Activated CD4-positive, alpha-beta T cell treated with anti-CD3 and anti-CD28 coated beads, Interleukin-2, amount 50 U/mL, for 16 hours (primary cell): Measurements from ENCODE around the gene BMP7.
"Not testable (repeated sequence)": the region's sequence is repeated elsewhere in the genome, so short reads cannot be mapped to it uniquely, and the experiment has no call there.

Experiments used
- DNase-seq: peaks from one replicate; pipeline ENCODE4 v3.0.0-alpha.2; 2020

BMP7 gene

DNA sequence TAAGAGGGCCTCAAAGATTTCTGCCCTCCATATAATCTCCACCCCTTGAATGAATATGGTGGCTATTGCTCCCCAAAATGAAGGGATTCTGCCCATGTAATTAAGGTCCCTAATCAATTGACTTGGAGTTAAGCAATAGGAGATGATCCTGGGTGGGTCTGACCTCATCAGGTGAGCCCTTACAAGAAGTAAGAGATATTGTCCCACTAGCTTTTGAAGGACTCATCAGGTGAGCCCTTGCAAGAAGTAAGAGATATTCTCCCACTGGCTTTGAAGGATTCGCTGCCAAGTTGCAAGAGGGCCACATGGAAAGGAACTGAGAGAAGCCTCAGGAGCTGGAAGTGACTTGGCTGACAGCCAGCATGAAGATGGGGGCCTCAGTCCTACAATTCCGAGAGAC is 103.4 kb downstream of the BMP7 start:
- DNase-seq, result no peak

DNA sequence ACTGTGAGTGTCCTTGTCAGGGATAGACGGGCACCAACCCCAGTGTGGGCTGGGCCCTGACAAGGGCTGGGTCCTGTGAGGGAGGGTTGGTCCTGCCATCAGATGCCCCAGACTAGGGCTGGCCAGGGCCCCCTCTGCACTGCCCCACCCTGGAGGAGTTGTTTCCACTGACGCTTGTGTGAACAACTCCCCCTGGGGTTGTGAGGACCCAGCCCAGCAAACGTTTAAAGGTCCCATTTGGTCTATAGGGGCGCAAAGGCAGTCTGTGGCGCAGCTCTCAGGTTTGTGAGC is 104.1 kb downstream of the BMP7 start:
- DNase-seq, result no peak

DNA sequence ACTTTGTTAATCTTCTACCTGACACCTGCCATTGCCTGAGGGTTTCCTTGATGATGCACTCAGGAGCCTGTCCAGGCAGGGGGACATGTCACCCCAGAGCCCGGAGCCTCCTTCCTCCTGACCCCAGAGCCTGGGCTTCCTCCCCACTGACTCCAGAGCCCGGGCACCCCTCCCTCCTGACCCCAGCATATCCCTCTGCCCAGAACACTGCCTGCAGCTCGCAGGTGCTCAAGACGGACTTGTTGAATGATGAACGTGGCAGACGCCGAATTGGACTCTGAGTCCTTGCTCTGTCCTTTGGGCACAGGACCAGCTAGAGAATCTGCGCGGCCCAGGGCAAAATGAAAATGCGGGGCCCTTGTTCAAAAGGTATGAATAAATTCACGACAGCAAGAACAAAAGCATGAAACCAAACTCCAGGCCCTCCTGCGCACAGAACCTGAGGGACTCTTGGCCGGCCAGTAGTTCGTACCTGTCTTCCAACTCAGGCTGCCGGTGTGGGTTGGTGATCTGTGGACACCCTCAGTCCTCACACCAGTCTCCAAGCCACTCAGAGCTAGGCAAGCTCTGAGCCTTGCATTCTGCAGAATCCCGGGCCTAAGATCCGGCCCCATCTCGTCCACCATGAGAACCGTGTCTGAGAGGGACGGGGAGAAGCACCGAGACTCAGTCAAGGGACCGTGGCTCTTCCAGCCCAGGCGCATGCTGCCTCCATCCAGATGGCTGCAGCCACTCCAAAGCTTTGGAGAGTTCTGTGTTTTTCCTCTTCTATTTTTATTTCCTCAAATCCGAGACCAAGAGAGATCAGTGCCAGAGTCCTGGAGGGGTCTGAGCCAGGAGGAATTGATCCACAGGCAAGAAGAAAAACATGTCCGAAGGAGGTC is 104.7 kb downstream of the BMP7 start:
- no peak for DNase-seq

DNA sequence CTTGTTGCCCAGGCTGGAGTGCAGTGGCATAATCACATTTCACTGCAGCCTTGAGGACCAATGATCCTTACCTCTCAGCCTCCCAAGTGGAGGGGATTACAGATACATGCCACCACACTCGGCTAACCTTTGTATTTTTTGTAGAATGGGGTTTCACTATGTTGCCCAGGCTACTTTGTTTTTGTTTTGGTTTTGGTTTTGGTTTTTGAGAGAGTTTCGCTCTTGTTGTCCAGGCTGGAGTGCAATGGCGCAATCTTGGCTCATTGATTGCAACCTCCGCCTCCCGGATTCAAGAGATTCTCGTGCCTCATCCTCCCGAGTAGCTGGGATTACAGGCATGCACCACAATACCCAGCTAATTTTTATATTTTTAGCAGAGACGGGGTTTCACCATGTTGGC is 105.5 kb downstream of the BMP7 start:
- DNase-seq, result no peak

DNA sequence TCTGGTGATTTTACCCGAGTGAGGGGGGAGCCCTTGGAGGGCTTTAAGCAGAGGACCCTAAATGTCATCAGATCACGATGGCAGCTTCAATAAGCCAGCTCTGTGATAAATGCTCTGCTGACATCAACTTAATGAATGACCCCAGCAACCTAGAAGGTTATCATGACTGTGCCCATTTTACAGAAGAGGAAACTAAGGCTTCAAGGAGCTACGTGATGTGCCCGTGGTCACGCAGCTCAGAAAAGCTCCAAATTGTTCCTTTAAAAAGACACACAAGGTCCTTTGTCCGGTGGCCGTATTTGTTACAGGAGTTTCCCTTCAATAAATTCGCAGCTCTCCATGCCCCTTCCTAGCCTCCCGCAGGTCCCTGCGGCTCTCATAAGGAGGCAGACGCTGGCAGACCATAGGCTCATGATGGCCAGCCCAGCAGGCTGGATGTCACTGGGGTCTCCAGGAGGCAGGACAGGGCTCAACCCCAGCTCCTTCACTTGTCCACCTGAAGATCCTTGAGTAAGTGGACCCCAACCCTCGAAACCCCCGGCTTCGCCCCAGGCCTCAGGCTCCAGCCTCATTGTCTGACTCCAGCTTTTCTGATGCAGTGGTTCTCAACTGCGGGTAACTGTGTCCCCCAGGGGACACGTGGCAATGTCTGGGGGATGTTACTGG is 106.4 kb downstream of the BMP7 start:
- no peak for DNase-seq

DNA sequence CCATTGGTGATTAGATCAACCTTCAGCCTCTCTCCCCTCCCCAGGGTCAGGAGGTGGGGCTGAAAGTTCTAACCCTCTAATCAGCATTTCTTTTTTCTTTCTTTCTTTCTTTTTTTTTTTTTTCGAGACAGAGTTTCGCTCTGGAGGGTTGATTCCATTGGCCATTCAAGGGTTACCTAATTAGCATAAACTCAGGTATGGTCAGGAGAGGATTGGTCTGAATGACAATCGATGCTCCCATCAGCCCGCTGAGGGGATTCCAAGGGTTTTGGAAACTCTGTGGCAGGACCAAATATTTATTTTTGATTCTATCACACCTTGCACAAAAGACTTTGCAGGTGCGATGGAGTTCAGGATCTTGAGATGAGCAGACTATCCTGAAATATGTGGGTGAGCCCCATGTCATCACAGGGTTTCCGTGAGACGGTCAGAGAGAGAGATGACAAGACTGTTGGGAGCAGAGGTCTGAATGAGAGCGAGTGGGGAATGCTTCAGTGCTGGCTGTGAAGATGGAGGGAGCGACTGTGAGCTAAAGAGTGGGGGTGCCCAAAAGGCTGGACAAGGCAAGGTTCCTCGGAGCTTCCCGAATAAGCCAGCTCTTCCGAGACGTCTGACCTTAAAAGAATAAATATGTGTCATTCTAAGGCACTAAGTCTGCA is 107.1 kb downstream of the BMP7 start:
- DNase-seq, result no peak

DNA sequence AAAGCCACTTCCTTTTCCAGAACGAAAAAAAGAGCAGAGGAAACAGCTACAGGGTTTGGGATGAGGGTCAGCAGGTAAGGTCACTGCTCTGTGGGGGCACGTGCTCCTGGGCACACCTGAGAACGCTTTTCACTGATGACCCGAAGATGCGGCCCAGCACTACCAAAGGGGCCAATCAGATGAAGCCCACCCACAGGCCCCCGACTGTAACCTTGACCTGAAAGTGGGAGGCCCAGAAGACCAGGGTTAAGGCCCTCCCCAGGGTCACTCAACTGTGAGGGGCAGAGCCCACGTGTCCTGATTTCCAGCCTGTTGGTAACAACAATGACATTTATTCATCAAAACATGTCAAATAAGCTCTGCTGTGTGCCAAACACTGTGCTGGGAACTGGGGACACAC is 108.0 kb downstream of the BMP7 start:
- no peak for DNase-seq

DNA sequence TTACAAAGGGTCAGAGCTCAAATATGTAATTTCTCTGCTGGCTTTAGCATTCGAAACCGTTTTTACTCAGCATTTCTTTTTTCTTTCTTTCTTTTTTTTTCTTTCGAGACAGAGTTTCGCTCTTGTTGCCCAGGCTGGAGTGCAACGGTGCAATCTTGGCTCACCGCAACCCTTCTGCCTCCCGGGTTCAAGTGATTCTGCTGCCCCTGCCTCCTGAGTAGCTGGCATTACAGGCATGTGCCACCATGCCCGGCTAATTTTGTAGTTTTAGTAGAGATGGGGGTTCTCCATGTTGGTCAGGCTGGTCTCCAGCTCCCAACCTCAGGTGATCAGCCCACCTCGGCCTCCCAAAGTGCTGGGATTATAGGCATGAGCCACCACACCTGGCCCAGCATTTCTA is 108.7 kb downstream of the BMP7 start:
- DNase-seq, result not testable (repeated sequence)

DNA sequence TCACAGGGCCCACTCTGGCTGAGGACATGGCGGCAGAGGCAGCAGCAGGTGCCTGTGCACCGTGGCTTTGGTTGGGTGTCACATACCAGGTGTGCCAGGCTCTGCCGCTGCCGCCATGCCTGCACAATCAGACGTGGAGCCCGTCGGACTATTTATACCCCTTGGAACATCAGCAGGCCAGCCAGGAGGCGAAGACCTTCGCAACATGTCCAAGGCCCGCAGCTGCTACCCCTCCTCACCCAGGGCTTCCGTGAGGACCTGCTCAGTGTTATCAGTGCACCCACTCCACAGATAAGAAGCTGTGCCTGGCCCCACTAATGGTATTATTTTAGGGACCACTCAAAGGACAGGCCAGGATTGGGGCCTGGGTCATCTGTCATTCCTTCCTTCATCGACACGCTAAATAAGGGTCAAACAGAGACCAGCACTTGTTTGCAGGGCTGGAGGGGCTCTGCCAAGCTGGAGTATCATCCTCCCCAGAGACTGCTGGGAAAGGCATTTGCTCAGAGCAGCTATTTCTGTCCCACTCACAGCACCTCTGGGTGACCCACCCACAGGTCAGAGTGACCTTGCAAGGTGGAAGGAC is 109.2 kb downstream of the BMP7 start:
- no peak for DNase-seq

DNA sequence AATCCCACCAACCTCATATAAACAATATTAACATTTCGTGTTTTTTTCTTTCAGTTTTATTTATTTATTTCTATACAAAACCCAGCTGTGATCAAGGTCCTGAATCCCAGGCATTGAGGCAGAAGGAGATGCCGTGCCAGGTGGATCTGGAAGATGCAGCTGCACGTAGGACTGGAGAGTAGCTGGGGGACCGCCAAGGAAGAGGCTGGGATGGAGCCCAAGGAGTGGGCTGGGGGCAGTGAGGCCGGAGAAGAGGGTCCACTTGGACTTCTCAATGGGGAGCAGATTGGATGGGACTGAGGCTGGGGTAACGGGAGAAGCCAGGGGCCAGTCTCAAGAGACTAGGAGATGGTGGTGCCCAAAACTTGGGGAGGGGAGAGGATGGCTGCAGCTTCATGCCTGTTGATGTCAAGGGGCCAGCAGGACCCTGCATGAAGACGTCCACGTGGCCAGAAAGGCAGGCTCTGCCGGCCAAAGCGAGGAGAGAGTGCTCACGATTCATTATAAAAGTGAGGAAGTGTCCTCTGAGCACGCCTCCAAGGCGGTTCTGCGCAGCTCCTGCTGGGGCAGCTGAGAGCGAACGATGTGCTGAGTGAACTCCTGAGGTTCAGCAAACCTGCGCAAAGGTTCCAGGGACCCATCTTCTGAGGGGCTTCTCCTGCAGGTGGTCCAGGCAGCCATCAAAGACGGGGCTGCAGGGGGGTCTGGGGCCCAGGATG is 110.3 kb downstream of the BMP7 start:
- no peak for DNase-seq

DNA sequence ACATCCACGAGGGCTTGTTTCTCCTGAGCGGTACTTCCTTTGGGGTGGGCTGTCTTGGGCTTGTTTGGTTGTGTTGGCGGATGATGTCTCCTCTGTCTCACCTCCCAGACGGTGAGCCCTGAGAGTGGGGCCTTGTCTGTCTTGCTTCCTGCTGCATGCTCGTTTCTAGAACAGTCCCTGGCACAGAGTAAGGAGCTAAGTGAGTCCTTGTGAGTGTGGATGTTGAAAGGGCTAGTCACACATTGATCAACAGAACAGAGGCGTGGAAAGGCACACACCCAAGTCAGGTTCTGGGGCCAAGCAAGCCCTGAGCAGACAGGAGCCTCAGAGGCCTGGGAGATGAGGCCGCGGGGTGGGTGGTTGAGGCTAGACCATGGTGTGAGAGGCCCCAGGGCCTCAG is 111.0 kb downstream of the BMP7 start:
- no peak for DNase-seq

DNA sequence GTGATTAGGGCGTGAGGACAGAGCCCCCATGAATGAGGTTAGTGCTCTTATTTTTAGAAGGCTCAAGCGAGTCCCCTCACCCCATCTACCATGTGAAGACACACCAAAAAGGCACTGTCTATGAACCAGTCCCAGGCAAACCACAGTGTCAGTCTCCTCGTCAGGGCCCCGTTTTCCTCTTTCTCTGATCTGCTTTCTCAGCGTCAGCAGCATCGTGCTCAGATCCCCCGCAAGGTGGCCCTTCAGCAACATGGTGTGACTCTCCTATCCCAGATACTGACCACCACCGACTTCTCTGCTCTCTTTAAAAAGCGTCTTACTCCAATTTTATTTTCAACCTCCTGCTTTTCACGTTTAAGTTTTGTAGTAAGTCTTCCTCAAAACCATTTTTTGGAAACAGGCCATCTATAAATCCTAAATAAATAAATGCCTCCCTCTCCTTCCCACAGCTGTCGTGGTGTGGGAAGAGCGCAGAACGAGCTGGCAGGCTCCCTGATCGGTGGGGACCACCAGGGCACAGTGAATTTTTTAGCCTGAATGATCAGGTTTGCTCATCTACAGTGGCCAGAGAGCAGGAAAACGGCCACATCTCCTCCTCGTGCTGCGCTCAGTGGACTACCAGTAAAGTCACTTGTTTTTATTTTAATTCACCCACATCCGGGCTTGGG is 113.1 kb downstream of the BMP7 start:
- no peak for DNase-seq

DNA sequence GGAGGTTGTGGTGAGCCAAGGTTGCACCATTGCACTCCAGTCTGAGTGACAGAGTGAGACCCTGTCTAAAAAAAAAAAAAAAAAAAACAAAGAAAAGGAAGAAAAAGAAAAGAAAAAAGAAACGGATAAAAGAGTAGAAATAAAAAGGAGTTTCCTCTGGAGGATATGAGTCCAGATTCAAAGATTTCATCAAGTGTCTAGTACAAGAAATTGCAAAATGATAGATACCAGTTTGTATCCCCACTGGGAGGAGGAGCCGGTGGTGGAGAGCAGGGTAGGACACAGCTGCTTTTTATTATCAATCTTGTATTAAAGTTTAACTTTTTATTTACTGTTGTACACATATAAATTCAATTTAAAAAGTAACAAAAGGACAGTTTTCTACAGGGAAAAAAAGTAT is 113.9 kb downstream of the BMP7 start:
- DNase-seq, result no peak

DNA sequence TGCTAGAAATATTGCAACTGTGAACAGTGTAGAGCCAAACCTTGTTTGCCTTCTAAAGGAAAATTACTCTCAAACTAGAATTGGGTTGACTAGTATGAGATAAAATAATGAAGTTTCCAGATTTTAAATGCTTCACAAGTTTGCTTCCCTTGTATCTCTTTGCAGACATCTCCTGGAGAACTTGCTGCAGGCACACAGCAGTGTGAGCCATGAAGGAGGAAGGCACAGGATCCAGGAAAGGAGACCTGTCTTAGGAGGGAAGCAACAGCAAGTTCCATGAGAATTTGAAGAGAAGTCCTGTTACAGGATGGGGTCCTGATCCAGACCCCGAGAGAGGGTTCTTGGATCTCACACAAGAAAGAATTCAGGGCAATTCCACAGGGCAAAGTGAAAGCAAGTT is 115.9 kb downstream of the BMP7 start:
- no peak for DNase-seq

DNA sequence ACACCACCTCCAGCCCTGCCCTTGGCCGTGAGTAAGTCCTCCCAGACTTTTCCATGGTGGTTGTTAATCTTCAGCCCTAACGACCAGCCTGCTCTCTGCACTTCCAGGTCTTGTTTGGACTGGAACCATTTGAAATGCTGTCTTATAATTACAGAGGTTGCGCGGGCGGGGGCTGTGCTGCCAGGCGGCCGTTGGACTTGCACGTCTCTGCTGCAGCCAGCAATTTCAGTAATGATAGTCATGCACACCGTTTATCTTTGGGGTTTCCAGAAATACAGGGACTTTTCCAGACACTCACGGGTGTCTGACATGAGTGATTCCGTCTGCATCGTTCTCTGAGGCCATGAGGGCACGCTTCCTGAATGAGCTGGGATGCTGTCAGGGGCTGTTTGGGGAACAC is 118.2 kb downstream of the BMP7 start:
- DNase-seq, result no peak

DNA sequence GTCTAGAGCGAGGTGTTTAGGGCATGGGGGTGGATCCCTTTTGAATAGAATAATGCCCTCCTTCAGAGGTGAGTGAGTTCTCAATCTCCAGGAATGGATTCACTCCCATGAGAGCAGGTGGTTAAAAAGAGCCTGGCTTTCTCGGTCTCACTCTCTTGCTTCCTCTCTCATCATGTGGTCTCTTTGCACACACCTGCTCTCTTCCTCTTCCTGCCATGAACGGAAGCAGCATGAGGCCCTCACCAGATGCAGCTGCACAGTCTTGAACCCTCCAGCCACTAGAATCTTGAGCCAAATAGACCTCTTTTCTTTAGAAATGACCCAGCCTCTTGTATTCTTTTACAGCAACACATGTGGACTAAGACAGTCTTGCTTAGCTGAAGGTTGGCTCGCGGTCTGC is 119.3 kb downstream of the BMP7 start:
- no peak for DNase-seq

DNA sequence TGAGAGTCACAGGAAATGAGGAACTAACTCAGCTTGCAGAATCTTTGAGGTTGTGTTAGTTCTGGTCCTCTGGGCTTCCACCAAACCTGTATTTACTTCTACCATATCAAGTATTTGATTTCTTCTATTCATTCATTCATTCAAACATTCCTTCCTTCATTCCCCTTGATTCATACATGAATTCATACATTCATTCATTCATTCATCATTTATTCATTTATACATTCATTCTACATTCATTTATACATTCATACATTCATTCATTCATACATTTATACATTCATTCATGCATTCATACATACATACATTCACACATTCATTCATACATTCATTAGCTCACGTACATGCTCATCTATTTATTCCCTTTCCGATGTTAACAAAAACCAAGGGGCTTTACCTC is 120.3 kb downstream of the BMP7 start:
- DNase-seq, result no peak

DNA sequence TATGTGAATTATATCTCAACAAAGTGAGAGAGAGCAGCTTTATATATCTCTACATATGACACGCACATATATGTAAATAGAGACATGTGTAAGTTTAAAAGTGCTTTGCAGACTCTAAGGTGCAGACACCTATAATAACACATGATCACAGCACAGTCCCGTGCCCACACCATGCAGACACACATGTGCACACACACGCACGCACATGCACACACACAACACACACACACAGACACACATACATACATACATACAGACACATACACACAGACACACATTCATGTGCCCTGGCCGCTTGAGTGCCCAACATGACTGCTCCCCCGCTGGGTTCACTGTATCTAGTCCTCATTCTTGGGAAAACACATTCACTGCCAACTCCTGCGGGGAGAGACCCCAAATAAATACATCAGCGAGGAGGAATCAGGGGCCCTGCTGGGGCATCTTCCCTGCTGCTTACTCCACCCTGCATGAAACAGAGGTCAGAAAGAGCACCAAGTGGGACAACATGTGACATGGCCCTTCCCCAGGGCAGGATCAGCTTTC is 121.3 kb downstream of the BMP7 start:
- no peak for DNase-seq

DNA sequence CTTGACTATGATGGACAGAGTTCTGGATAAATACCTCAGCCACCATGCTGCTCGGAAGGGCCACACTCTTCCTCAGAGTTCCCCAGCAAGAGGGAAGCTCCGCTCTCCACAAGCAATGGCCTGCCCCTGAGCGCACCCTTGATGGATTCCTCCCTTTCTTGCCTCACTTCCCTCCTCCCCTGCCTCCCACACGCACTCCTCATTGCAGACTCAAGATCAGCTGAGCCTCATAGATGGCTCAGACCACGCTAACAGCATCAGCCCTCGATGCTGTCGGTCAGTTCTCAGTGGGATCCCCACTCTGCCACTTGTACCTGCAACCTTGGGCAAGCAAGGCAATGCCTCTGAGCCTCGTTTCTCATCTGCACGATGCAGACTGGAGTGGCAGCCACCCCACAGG is 123.3 kb downstream of the BMP7 start:
- no peak for DNase-seq

DNA sequence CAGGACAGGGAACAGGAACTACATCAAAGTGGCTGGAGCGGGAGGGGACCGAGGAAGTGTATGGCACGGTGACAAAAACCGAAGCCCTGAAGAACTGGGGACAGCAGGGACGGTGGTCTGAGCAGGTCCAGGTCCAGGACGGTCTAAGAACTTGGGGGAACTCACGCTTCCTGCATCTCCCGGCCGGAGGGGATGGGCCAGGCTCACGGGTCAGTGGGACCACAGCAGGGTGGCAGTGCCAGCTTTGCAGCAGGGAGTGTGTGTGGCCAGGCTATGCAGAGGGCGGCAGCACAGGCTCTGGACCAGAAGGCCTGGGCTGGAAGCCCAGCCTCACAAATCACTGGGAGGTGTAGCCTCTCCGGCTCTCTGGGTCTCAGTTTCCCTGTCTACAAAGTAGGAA is 123.8 kb downstream of the BMP7 start:
- DNase-seq, result no peak

DNA sequence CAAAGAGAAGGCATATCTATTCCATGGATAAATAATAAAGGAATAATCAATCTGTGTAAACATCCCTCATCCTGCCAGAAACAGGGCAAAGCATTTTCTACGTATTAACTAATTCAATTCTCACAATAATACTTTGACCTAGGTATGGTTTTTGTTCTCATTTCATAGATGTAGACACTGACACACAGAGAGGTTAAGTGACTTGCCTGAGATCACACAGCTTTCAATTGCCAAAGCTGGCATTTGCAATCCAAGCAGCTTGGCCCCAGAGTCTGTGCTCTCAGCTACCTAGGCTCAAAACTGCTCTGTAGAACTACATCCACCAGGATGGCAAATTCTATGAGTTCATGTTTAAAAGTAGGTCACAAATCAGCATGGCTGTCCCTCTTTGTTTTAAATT is 124.9 kb downstream of the BMP7 start:
- no peak for DNase-seq

DNA sequence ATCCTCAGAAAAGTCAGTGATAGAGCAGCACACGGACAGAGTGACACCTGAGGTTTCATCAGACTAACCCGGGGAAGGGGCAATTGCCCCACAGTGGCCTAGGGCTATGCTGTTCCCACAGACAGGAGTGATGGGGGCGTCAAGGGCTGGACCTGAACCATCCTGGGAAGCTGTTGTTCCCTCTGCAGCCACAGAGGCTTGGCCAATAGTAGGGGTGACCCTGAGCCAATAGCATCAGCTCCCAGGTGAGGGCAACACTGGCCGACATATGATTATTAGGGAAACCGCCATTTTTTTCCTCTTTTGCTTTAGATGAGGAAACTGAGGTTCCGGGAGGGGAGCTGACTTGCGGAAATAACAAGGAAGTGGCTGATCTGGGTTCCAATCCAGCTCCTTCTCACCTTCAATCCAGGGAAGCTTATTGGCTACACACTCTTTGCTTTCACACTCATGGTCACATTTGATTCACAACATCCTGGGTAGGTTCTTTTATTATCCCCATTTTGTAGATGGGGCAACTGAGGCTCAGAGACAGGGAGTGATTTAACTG is 126.0 kb downstream of the BMP7 start:
- no peak for DNase-seq
